Measurements from ENCODE around the gene CENPN.

- TF ChIP-seq NFRKB (IDR thresholded peaks at IDR 0.05): no peak
- TF ChIP-seq LEF1 (IDR thresholded peaks at IDR 0.05; ENCODE audit: borderline replicate concordance): no peak
- no peak for TF ChIP-seq FOXM1 (IDR thresholded peaks at IDR 0.05; ENCODE audit: borderline replicate concordance)
- TF ChIP-seq BHLHE40 (IDR thresholded peaks at IDR 0.05; ENCODE audit: borderline replicate concordance): no peak
- TF ChIP-seq ELF4 (IDR thresholded peaks at IDR 0.05): no peak
- no peak for TF ChIP-seq ARNT (IDR thresholded peaks at IDR 0.05)
- TF ChIP-seq ZNF384 (IDR thresholded peaks at IDR 0.05): no peak
- TF ChIP-seq SP1 (IDR thresholded peaks at IDR 0.05): no peak
Observed at GRCh38 chr16:81061307-81061640, 54.3 kb downstream of the CENPN start.
